ENCODE data around the gene MAST2.

DNA sequence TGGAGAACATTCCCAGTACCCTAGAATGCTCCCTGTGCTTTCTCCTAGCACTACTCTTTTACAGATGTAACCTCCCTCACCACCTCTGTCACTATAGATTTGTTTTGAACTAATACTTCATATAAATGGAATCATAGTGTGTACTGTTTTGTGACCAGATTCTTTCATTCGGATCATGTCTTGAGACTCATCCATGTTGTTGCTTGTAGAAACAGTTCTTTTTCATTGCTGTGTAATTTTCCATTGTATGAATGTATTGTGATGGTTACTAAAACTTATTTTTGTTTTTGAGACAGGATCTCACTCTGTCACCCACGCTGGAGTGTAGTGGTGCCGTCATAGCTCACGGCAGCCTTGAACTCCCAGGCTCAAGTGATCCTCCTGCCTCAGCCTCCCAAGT is 2.7 kb downstream of the MAST2 start:
- TF ChIP-seq TAF1 (IDR thresholded peaks at IDR 0.05; ENCODE audit: borderline replicate concordance, low read depth, low read length) (no peak), POLR2AphosphoS5 (IDR thresholded peaks at IDR 0.05; ENCODE audit: low read depth, low read length) (no peak)
